PC-9 (cell line): ENCODE results near the gene BMPR1B.

Experiments used
- EZH2 ChIP-seq: fragments of 200-600 bp; sonication (generic); IDR thresholded peaks from 2 replicates; pipeline ENCODE4 v1.8.0; 2017; ENCODE audit warnings: antibody characterized with exemption, low read depth
- TF ChIP-seq, protein P1 (sequence below): fragments of 200-600 bp; sonication (generic); conservative IDR thresholded peaks from 2 replicates; pipeline ENCODE4 v1.6.1; 2017; ENCODE audit warnings: mixed run types, antibody characterized with exemption, mild to moderate bottlenecking, moderate library complexity

DNA sequence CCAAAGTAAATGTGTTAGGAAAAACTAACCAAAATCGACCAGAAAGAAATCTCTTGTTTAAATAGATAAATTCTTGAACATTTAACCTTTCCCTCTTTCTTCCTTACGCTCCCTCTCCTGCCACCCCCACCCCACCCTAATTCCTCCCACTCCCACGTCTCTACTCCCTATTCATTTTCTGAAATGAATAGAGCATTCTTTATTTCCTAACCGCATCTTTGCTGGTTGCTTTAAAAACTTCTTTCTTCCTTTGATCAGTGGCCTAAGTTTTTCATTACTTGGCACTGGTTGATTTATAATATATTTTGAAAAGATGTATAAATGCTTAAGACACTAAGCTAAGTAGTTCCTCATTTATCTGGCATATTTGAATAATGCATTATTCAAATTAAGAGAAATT lies 33.9 kb downstream of the BMPR1B start:
- TF ChIP-seq, protein P1, sequence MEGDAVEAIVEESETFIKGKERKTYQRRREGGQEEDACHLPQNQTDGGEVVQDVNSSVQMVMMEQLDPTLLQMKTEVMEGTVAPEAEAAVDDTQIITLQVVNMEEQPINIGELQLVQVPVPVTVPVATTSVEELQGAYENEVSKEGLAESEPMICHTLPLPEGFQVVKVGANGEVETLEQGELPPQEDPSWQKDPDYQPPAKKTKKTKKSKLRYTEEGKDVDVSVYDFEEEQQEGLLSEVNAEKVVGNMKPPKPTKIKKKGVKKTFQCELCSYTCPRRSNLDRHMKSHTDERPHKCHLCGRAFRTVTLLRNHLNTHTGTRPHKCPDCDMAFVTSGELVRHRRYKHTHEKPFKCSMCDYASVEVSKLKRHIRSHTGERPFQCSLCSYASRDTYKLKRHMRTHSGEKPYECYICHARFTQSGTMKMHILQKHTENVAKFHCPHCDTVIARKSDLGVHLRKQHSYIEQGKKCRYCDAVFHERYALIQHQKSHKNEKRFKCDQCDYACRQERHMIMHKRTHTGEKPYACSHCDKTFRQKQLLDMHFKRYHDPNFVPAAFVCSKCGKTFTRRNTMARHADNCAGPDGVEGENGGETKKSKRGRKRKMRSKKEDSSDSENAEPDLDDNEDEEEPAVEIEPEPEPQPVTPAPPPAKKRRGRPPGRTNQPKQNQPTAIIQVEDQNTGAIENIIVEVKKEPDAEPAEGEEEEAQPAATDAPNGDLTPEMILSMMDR: no peak
- no peak for TF ChIP-seq EZH2
